ENCODE measurements around the gene IHH. TPM values are rescaled to one million over a fixed set of nuclear protein-coding genes. Genes with fewer than 3 reads are reported as not detected.

Gene IHH
- polyA plus RNA-seq, 1 experiment: not detected

DNA sequence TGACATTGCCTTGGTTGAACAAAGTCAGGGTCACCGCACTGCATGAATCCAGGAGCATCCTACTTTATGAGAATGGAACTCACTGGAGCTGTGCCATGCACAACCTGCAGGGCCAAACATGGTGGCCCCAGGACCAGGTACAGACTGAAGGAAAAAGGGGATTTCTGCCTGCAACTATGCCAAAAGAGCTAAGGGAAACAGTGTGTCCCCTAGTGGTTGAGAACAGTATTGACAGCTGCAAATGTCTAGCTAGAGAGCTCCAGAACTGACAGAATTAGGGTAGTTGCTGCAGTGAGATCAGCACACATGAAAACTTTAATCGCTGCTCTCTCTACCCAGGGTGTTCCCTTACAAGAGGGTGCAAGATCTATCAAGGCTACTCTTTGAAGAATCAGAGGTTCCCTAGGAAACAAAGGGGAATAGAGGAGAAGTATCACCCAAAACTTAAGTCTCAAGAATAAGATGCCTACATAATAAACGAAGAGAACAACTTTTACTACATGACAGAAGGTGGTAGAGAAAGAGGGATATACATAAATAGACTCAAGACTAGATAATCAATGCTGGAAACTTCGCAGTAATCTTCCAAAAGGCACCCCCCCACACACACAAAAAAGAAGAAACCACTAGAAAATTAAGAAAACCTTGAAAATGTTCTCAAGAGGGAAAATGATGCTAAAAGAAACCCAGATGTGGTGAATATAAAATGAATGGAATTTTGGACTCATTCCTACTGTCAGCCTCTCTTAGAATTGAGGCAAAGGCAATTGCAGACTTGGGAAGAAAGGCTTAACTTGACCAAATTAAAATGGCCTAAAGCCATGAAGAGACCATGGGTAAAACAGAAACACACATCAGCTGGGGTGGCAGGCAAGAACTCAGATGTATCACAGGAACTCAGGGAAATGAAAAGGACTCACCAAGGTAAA is 43.6 kb upstream of the IHH start:
- no peak for DNase-seq (ENCODE audit: low read depth, low spot score)
- no peak overlapping the region for H3K27ac ChIP-seq (ENCODE audit: low read depth, low read length)
- ChIA-PET CTCF (interaction anchor here (0.5 to 4.9 kb wide), 23 partner anchors 8 to 124 kb away, joined by 3 to 29 read pairs (median 6); no protein-coding TSS in a partner anchor), POLR2A (interaction anchor here (0.7 kb wide), 1 partner anchor 38 kb away, joined by 3 read pairs; no protein-coding TSS in a partner anchor)
- H3K9me3 ChIP-seq (ENCODE audit: control insufficient read depth, insufficient read depth, low read length): no peaks in the 10 kb centered on the region
- no peaks in the 10 kb centered on the region for H3K27me3 ChIP-seq (ENCODE audit: control insufficient read depth, insufficient read depth, low read length)
- TF ChIP-seq, protein P1, sequence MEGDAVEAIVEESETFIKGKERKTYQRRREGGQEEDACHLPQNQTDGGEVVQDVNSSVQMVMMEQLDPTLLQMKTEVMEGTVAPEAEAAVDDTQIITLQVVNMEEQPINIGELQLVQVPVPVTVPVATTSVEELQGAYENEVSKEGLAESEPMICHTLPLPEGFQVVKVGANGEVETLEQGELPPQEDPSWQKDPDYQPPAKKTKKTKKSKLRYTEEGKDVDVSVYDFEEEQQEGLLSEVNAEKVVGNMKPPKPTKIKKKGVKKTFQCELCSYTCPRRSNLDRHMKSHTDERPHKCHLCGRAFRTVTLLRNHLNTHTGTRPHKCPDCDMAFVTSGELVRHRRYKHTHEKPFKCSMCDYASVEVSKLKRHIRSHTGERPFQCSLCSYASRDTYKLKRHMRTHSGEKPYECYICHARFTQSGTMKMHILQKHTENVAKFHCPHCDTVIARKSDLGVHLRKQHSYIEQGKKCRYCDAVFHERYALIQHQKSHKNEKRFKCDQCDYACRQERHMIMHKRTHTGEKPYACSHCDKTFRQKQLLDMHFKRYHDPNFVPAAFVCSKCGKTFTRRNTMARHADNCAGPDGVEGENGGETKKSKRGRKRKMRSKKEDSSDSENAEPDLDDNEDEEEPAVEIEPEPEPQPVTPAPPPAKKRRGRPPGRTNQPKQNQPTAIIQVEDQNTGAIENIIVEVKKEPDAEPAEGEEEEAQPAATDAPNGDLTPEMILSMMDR (IDR thresholded peaks at IDR 0.05; ENCODE audit: low read depth, low read length): peak; percentile 84
- H3K4me3 ChIP-seq (ENCODE audit: low read depth, low read length): no peak overlapping the region

GRCh38 chr2:219099329-219099728 is 38.6 kb upstream of the IHH start:
- CTCF ChIA-PET: interaction anchor here (1.1 to 2.7 kb wide), 5 partner anchors 20 to 69 kb away, joined by 3 to 9 read pairs (median 4); partner anchors contain the start of gene CFAP65
- POLR2A ChIA-PET: no interaction called here
- TF ChIP-seq, protein P1 (IDR thresholded peaks at IDR 0.05; ENCODE audit: low read depth, low read length): no peak
- H3K9me3 ChIP-seq (ENCODE audit: control insufficient read depth, insufficient read depth, low read length): no peaks in the 10 kb centered on the region
- DNase-seq (ENCODE audit: low read depth, low spot score): peak; percentile 20
- H3K4me3 ChIP-seq (ENCODE audit: low read depth, low read length): no peak overlapping the region
- no peaks in the 10 kb centered on the region for H3K27me3 ChIP-seq (ENCODE audit: control insufficient read depth, insufficient read depth, low read length)
- H3K27ac ChIP-seq (ENCODE audit: low read depth, low read length): no peak overlapping the region

GRCh38 chr2:219095406-219095935 is 34.8 kb upstream of the IHH start:
- H3K27ac ChIP-seq (ENCODE audit: low read depth, low read length): no peak overlapping the region
- CTCF ChIA-PET: interaction anchor here (0.8 to 2.4 kb wide), 7 partner anchors 8 to 116 kb away, joined by 3 to 12 read pairs (median 4); no protein-coding TSS in a partner anchor
- POLR2A ChIA-PET: no interaction called here
- H3K4me3 ChIP-seq (ENCODE audit: low read depth, low read length): no peak overlapping the region
- no peaks in the 10 kb centered on the region for H3K9me3 ChIP-seq (ENCODE audit: control insufficient read depth, insufficient read depth, low read length)
- H3K27me3 ChIP-seq (ENCODE audit: control insufficient read depth, insufficient read depth, low read length): no peaks in the 10 kb centered on the region
- TF ChIP-seq, protein P1 (IDR thresholded peaks at IDR 0.05; ENCODE audit: low read depth, low read length): no peak
- DNase-seq (ENCODE audit: low read depth, low spot score): no peak

GRCh38 chr2:219094171-219094570 is 33.5 kb upstream of the IHH start:
- TF ChIP-seq, protein P1 (IDR thresholded peaks at IDR 0.05; ENCODE audit: low read depth, low read length): no peak
- CTCF ChIA-PET: interaction anchor here (0.5 kb wide), 1 partner anchor 288 kb away, joined by 10 read pairs; no protein-coding TSS in a partner anchor

More at GRCh38 chr2:219094171-219094570, 33.5 kb upstream of the IHH start:
- Histone ChIP-seq H3K27me3 (ENCODE audit: control insufficient read depth, insufficient read depth, low read length) (no peaks in the 10 kb centered on the region), H3K9me3 (ENCODE audit: control insufficient read depth, insufficient read depth, low read length) (no peaks in the 10 kb centered on the region), H3K4me3 (ENCODE audit: low read depth, low read length) (no peak overlapping the region), H3K27ac (ENCODE audit: low read depth, low read length) (no peak overlapping the region)
- POLR2A ChIA-PET: no interaction called here
- no peak for DNase-seq (ENCODE audit: low read depth, low spot score)

Data from AG04450 (cell line).